HG02763 (cell line): Measurements from ENCODE around the gene CACNA1D.

Source experiments
- ATAC-seq: cut with Tn5 transposase; IDR thresholded peaks from one replicate; pipeline ENCODE4 v1.9.1; 2021; ENCODE audit warnings: mild to moderate bottlenecking, moderate library complexity; ENCODE audit not compliant: unreplicated experiment

Gene CACNA1D

GRCh38 chr3:53739966-53740365 is 245.6 kb downstream of the CACNA1D start:
- no peak for ATAC-seq

- no peak for ATAC-seq
Observed at GRCh38 chr3:53740956-53741355, 246.5 kb downstream of the CACNA1D start.

DNA sequence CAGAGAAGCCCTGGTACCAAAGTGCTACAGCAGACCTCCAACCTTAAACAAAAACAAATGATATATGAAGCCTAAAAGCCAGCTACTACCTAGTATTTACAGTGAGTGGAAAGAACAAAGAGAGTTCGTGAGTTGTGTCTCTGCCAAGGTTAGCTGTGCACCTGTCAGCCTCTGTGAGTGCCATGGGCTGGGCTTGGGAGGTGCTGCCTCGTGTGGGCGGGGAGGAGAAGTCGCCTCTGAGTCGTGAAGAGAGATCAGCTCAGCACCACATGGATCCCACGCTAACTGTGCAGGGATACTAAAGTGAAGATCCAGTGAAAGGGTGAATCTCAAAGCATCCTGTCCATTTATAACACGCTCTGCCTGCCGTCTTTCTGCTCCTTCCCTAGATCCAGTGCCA is 249.9 kb downstream of the CACNA1D start:
- no peak for ATAC-seq

DNA sequence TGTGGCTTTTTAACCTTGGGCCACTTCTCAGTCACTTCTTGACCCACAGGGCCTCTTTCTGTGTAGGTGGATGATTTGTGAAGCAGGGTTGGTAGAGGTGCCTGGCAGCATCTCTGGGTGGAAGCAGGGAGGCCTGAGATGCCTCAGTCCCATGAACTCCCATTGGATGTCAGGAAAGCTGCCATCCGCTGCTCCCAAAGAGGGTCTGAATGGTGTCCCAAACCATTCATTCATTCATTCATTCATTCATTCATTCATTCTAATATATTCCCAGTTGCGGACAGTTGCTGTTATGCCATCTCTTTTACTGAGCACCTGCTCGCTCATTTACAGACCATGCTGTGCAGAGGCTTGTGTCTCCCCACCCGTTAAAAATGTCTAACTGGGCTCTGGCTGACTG is 253.1 kb downstream of the CACNA1D start:
- ATAC-seq: no peak

- ATAC-seq: peak; percentile 79
Observed at GRCh38 chr3:53748512-53749271, 254.3 kb downstream of the CACNA1D start.

DNA sequence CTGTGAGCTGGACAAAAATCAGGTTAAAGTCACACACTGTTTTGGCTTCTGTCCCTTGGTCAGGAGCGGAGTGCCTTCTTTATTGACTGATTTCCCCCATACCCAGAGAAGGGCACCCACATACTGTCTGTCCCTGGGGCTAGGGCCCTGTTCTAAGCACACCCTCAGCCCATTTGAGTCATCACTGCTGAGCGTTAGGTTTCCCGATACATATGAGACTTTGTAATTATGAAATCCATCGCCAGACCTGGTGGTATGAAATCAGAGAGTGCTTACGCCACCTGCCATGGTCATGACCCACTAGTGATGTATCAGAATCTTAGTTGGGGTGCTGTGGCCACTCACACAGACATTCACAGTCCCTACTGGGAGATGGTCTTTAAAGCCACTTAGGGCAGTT is 255.0 kb downstream of the CACNA1D start:
- no peak for ATAC-seq

- no peak for ATAC-seq
Observed at GRCh38 chr3:53750253-53751210, 256.1 kb downstream of the CACNA1D start.

GRCh38 chr3:53753518-53754183 is 259.2 kb downstream of the CACNA1D start:
- no peak for ATAC-seq

DNA sequence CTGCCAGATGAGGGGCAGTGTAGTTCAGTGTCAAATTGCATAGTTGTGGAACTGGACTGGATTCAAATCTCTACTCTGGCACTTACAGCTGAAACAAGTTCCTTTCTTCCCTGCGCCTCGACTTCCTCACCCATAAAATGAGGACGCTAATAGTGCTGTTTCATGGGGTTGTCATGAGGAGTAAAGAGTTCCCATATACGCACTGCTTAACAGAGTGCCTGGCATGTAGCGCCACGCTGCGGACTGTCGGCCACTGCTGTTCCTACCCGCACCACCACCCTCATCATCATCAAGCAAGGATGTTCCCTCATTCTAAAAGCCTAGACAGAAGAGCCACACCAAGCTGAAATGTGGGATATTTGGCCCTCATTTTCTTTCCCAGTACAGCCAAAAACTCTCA is 259.9 kb downstream of the CACNA1D start:
- no peak for ATAC-seq

GRCh38 chr3:53758846-53759245 is 264.4 kb downstream of the CACNA1D start:
- no peak for ATAC-seq

GRCh38 chr3:53763353-53763752 is 268.9 kb downstream of the CACNA1D start:
- ATAC-seq: no peak

DNA sequence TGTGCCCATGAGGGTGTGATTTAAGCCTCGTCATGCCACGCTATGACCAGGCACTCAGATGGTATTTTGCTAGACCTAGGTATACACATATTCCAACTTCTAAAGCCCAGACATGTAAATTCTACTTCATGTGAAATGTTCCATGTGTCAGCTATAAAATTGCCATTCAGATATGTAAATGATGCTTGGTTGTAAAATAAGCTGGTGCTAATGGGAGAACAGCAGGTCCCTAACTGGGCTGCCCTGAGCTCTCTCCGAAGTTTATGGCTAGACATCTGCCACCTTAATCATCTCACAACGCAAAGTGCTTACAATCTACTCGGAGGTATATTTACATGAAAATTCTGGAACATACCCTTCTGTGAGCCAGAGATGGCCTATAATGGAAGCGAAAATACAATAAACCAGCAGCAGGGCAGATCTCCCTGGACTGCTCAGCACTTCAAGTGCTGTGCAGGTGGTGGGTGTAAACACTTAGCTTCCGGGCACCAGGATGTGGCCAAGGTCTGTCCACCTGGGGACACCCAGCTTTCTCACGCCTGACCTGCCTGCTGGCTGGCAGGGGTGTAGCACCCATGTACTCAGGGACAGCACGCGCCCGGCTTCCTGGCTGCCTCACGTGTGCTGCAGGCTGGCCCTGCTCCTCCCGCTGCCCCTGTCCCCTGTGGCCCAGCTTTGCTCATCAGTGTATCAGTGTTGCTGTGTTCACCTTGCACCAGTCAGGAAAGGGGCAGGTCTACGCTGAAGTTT is 269.8 kb downstream of the CACNA1D start:
- no peak for ATAC-seq

GRCh38 chr3:53765753-53766152 is 271.3 kb downstream of the CACNA1D start:
- ATAC-seq: no peak

DNA sequence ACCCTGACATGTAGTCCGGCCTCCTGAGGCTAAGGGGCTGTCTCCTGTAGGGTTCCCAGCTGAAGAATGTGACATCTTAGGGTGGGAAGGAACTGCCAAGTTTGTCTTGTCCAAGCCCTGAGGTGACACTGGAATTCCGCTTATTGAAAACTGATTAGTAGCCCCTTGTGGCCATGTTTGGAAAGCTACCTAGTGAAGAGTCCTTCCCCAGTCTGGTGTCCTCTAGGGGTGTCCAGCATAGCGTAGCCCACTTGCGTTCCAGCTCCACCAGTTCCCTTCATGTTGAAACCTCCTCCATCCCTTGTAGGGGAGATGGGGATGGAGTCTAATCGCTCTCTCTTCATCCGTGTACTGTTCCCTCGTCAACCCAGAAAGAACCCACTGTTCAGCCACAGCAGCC is 272.3 kb downstream of the CACNA1D start:
- ATAC-seq: no peak

DNA sequence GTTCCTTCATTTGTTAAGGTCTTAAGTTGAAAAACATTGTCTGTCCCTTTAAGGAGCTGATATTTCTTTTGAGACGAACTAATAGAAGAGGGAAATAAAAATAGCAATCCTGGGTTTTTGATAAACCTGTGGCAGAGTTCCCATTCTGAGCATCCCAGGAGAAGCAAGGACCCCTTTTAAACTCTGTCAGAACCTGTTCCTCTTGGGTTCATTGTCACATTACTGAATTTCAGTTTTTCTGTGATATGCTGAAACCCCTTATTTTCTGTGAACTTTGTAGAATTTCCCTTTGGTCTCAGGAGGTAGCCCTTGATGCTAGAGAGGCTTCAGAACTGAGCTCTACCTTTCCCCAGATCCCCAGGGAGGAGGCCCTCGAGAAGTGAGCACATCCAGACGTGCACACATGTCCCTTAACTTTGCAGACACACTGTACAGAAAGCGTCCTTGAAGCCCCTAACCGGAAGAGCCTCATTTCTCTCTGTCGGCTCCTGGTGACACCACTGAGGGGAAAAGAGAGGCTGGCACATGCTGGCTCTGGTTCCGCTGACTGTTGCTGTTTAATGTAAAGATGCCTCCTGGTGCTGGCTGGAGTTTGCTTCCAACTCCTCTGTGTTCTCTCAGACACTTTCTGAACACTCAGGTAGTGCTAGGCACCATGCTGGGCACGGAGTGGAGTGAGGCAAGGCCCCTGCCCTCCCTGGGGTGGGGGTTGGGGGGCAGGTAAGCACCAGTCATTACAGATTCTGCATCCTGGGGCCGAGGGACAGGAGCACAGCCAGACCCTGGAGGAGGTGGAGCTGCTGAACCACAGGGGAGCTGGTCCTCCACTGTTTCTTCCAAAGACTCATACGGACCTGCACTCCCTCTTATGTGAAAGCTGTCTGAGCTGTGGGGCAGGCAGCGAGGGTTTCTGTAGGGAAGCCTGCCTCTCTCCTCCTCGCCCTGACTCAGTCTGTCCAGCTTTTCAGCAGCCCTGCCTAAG is 274.4 kb downstream of the CACNA1D start:
- no peak for ATAC-seq

GRCh38 chr3:53772562-53772961 is 278.2 kb downstream of the CACNA1D start:
- ATAC-seq: no peak

- no peak for ATAC-seq
Observed at GRCh38 chr3:53773021-53773436, 278.6 kb downstream of the CACNA1D start.

DNA sequence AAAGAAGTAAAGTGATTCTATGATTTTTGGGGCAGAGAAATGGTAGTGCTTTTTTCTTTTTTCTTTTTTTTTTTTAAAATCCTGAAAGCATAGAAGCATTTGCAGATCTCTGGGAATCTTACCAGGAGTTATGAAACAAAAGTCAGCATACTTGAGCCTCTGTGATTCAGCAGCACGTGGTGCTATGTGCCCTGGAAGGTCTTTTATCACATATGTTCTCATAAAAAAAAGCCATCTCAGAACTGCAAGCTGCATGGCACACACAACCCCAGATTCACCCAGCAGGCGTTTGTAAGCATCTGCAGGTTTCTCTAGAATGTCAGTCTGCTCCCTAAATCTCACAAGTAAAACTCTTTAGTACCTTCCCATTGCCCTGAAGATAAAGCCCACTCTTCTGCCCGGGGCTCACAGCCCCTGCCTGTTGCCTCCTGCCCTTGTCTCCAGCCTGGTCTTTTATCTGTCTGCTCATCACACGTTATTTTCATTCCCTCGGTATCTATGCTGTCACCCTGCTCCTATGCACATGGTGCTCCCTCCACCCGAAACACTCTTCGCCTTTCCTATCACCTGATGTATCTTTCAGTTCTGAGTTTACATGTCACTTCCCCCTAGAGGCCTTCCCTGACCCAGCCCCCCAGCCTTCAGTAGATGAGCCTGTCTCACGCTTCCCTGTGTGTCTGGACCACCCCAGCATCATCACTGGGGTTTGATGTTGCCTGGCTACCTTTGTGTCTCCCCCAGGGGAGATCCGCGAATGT is 279.4 kb downstream of the CACNA1D start:
- ATAC-seq: peak; percentile 88

GRCh38 chr3:53774414-53774813 is 280.0 kb downstream of the CACNA1D start:
- no peak for ATAC-seq
